K562 (cell line): ENCODE data around the gene TBC1D16. TPM values are rescaled to one million over a fixed set of nuclear protein-coding genes. Genes with fewer than 3 reads are reported as not detected.

ENCODE experiments used
- ATAC-seq: fragments of 200-7000 bp; cut with Tn5 transposase; 3 replicates; pipeline ENCODE4 v1.9.1; 2020; ENCODE audit warnings: moderate library complexity
- BruUV-seq: library from RNA; stranded (reverse); fragments of 400-500 nt; replicated peaks from 2 replicates; lab custom pipeline; 2021; lab: Mats Ljungman, UMichigan
- CTCF ChIA-PET: fragments of 300-600 bp; formaldehyde crosslinking; extraction: SDS; loops from one replicate; lab custom pipeline; 2021; ENCODE audit warnings: low intra/inter-chr PET ratio; lab: Yijun Ruan, JAX
- POLR2A ChIA-PET: fragments of 300-600, 350-650 bp; sonication (Branson Sonifier 250); formaldehyde crosslinking; extraction: SDS; loops from one replicate; lab custom pipeline; 2021; ENCODE audit warnings: antibody characterized with exemption, inconsistent platforms; lab: Yijun Ruan, JAX
- DNase-seq, 4 experiments: peaks; one replicate each; pipeline versions ENCODE4 v3.0.0 to v3.0.0-alpha.2; 2011 to 2018; ENCODE audit warnings: low spot score in 3 of 4, mixed read lengths in 3 of 4; ENCODE audit errors: extremely low read depth in 1 of 4
- FAIRE-seq: peaks from 2 replicates; lab custom pipeline; 2011; peaks lifted over from hg19 to GRCh38; lab: Jason Lieb, UNC
- H2AFZ ChIP-seq: 2 replicates; pipeline ENCODE4 v1.6.0; 2011; ENCODE audit warnings: low read depth, low read length, control low read depth, inconsistent platforms
- H3K27ac ChIP-seq: fragments of 200-600 bp; 3 replicates; pipeline ENCODE4 v1.8.0; 2011; ENCODE audit warnings: low read depth, mild to moderate bottlenecking, control low read depth, inconsistent platforms, low read length, moderate library complexity, mixed read lengths; ENCODE audit errors: extremely low read depth
- H3K27me3 ChIP-seq, 2 experiments: fragments of 300-600 bp in 1 of 2; 2 replicates in 1 of 2; 3 replicates in 1 of 2; pipeline versions ENCODE4 v1.6.0 to v1.8.0; 2011; ENCODE audit warnings: inconsistent platforms in 2 of 2, low read length in 2 of 2, mild to moderate bottlenecking in 1 of 2, mixed read lengths in 1 of 2, moderate library complexity in 1 of 2; ENCODE audit not compliant: control insufficient read depth in 2 of 2, insufficient read depth in 2 of 2
- H3K36me3 ChIP-seq: fragments of 300-600 bp; 3 replicates; pipeline ENCODE4 v1.8.0; 2011; ENCODE audit warnings: mild to moderate bottlenecking, low read length, inconsistent platforms; ENCODE audit not compliant: control insufficient read depth, insufficient read depth
- H3K4me1 ChIP-seq, 2 experiments: fragments of 200-600 bp in 1 of 2; replicated peaks in 1 of 2; 2 replicates in 1 of 2; 3 replicates in 1 of 2; pipeline versions ENCODE4 v1.5.1 to v1.8.0; 2011; ENCODE audit warnings: inconsistent platforms in 2 of 2, low read length in 2 of 2, mild to moderate bottlenecking in 1 of 2, mixed read lengths in 1 of 2, moderate library complexity in 1 of 2; ENCODE audit not compliant: control insufficient read depth in 2 of 2, insufficient read depth in 2 of 2
- H3K4me2 ChIP-seq: 2 replicates; pipeline ENCODE4 v1.6.1; 2011; ENCODE audit warnings: low read length, control low read depth, inconsistent platforms, mixed read lengths; ENCODE audit not compliant: insufficient read depth
- H3K4me3 ChIP-seq: fragments of 200-600 bp; sonication (generic), shearing (Covaris generic); 2 replicates; pipeline ENCODE4 v1.5.1; 2016; ENCODE audit warnings: control low read depth, inconsistent platforms
- H3K79me2 ChIP-seq: fragments of 200-600 bp; 3 replicates; pipeline ENCODE4 v1.8.0; 2011; ENCODE audit warnings: low read length, inconsistent platforms; ENCODE audit not compliant: control insufficient read depth, insufficient read depth
- H3K9ac ChIP-seq, 2 experiments: 2 replicates each; pipeline versions ENCODE4 v1.6.0 to v1.6.1; 2011; ENCODE audit warnings: low read depth in 2 of 2, low read length in 2 of 2, control low read depth in 1 of 2, inconsistent platforms in 1 of 2, mild to moderate bottlenecking in 1 of 2, mixed read lengths in 1 of 2; ENCODE audit not compliant: insufficient read depth in 1 of 2
- H3K9me1 ChIP-seq: one replicate; pipeline ENCODE4 v1.6.0; 2011; ENCODE audit warnings: inconsistent platforms, mild to moderate bottlenecking, low read length, moderate library complexity; ENCODE audit not compliant: control insufficient read depth, insufficient read depth
- H3K9me3 ChIP-seq: replicated peaks from 2 replicates; pipeline ENCODE4 v1.5.1; 2011; ENCODE audit warnings: low read depth, low read length, inconsistent platforms; ENCODE audit not compliant: control insufficient read depth, insufficient read depth
- H4K20me1 ChIP-seq: replicated peaks from 2 replicates; pipeline ENCODE4 v1.6.1; 2011; ENCODE audit warnings: low read length, inconsistent platforms, mixed read lengths; ENCODE audit not compliant: control insufficient read depth, insufficient read depth
- POLR2G ChIP-seq: fragments of 200-400 bp; formaldehyde crosslinking; IDR thresholded peaks from 2 replicates; pipeline ENCODE4 v1.6.1; 2017; ENCODE audit warnings: low read depth, mild to moderate bottlenecking, antibody characterized with exemption, low read length, moderate library complexity
- RBM22 ChIP-seq: fragments of 200-400 bp; formaldehyde crosslinking; IDR thresholded peaks from 2 replicates; pipeline ENCODE4 v1.6.1; 2018; ENCODE audit warnings: low read length, low read depth; ENCODE audit not compliant: poor library complexity, severe bottlenecking
- ZBTB11 ChIP-seq, 3 experiments: fragments of 200-800 bp in 1 of 3; fragments of 250-450 bp in 1 of 3; fragments of 450-650 bp in 1 of 3; sonication (Bioruptor Pico) in 1 of 3; sonication (Bioruptor generic) in 1 of 3; formaldehyde crosslinking in 1 of 3; IDR thresholded peaks; 2 replicates each; pipeline versions ENCODE4 v1.6.1 to v1.8.0; 2016 to 2022; ENCODE audit warnings: mild to moderate bottlenecking in 2 of 3, missing genetic modification characterization in 2 of 3, missing compliant biosample characterization in 1 of 3, moderate library complexity in 1 of 3
- ZKSCAN8 ChIP-seq: fragments of 200-800 bp; sonication (Bioruptor generic); IDR thresholded peaks from 2 replicates; pipeline ENCODE4 v1.6.1; 2016; ENCODE audit warnings: missing genetic modification characterization, missing compliant biosample characterization
- ZNF217 ChIP-seq: sonication (generic); formaldehyde crosslinking; IDR thresholded peaks from 2 replicates; pipeline ENCODE4 v1.8.0; 2022; ENCODE audit warnings: mild to moderate bottlenecking, missing genetic modification reagents
- ZNF277 ChIP-seq: fragments of 250-450 bp; sonication (Bioruptor Pico); IDR thresholded peaks from 2 replicates; pipeline ENCODE4 v1.8.0; 2022; ENCODE audit warnings: inconsistent platforms, mild to moderate bottlenecking, moderate library complexity, borderline replicate concordance
- WGBS: fragments of 100-300 bp; shearing (Covaris generic); methylation state at CpG from one replicate; pipeline ENCODE4 v1.1.6; 2016; ENCODE audit warnings: low coverage, mixed read lengths; ENCODE audit not compliant: insufficient coverage; ENCODE audit errors: missing lambda C conversion rate; 5-methylcytosine and 5-hydroxymethylcytosine counted together
- in situ Hi-C: fragments of 300-500 bp; cut with MboI; formaldehyde crosslinking; loops from 4 replicates; pipeline ENCODE4 v1.15.0; 2018; ENCODE audit warnings: inconsistent platforms, mixed read lengths
- intact Hi-C: fragments of 100-400 bp; cut with micrococcal nuclease; formaldehyde crosslinking; loops from 2 replicates; pipeline ENCODE4 v1.14.2; 2022
- polyA plus RNA-seq, 8 experiments: library from polyadenylated mRNA; depleted of rRNA in 4 of 8; stranded (reverse) in 5 of 8; unstranded in 3 of 8; fragments of >200 nt; fragmentation: Nextera tagmentation in 2 of 8; fragmentation: Illumina TruSeq in 1 of 8; extraction: Ambion mirVana in 2 of 8; extraction: Trizol in 1 of 8; gene quantifications; 2 replicates each; pipeline versions ENCODE4 v1.2.1 to v1.2.3, GENCODE V29; 2011 to 2014; ENCODE audit warnings: inconsistent platforms in 1 of 8, missing spikeins in 1 of 8
- total RNA-seq, 7 experiments: library from RNA; depleted of rRNA in 6 of 7; stranded (reverse); fragments of >200 nt in 6 of 7; fragmentation: Illumina TruSeq in 2 of 7; extraction: Trizol in 2 of 7; gene quantifications; 2 replicates each; pipeline versions ENCODE4 v1.2.1 to v1.2.3, GENCODE V29; 2011 to 2021; ENCODE audit warnings: low replicate concordance in 1 of 7

Gene TBC1D16
- total and polyA plus RNA-seq, 9 of the 15 experiments (the other 6 are each of a cell fraction or from before 2014, with no cell fraction given) = 0.01 to 0.20 (median 0.03) TPM; not detected in 1

GRCh38 chr17:80084773-80085172 lies 49.1 kb upstream of the TBC1D16 start:
- peaks cover 0 to 9% of the 10 kb centered on the region in 2 experiments; a peak in 2 of 5 replicates for H3K4me1 ChIP-seq
- in situ Hi-C loops = no loop called here
- no peak for DNase-seq
- TF ChIP-seq ZNF277 (CRISPR knock-in tag) (no peak), ZKSCAN8 (CRISPR knock-in tag) (no peak), POLR2G (no peak), ZNF217 (CRISPR knock-in tag) (no peak), RBM22 (no peak), ZBTB11 (CRISPR knock-in tag; IDR thresholded peaks at IDR 0.05) (no peak)
- TF ChIP-seq, all 486 proteins: peak for 0
- Histone ChIP-seq H4K20me1 (peaks cover 5% of the 10 kb centered on the region), H2AFZ (no peak overlapping the region), H3K9me3 (no peaks in the 10 kb centered on the region), H3K4me3 (no peak overlapping the region), H3K4me2 (no peak overlapping the region), H3K9ac (no peak overlapping the region), H3K79me2 (no peaks in the 10 kb centered on the region), H3K9me1 (no peaks in the 10 kb centered on the region), H3K27ac (no peak overlapping the region), H3K27me3 (peaks cover 40 to 78% of the 10 kb centered on the region in 2 experiments), H3K36me3 (no peaks in the 10 kb centered on the region)
- CTCF ChIA-PET = interaction anchor here (0.5 to 0.6 kb wide), 2 partner anchors 17 to 40 kb away, joined by 3 read pairs; partner anchors contain the start of gene GAA
- intact Hi-C loops = loop anchor here (5.0 kb wide), 1 partner anchor 108 kb away; no protein-coding TSS in a partner anchor
- FAIRE-seq (no peak), ATAC-seq (no peak)
- POLR2A ChIA-PET = interaction anchor here (0.5 to 1.7 kb wide), 2 partner anchors 8 to 109 kb away, joined by 3 to 6 read pairs; no protein-coding TSS in a partner anchor
- BruUV-seq = no TSS peak
- 3% methylated on average over 15 of the region's 15 CpGs for WGBS
